UCSD-AML1 (cell line): ENCODE results near the gene RBM28.

Experiments used
- DNase-seq: peaks from one replicate; lab custom pipeline; 2025; ENCODE audit not compliant: unreplicated experiment; lab: John Stamatoyannopoulos, UW

The RBM28 gene

DNA sequence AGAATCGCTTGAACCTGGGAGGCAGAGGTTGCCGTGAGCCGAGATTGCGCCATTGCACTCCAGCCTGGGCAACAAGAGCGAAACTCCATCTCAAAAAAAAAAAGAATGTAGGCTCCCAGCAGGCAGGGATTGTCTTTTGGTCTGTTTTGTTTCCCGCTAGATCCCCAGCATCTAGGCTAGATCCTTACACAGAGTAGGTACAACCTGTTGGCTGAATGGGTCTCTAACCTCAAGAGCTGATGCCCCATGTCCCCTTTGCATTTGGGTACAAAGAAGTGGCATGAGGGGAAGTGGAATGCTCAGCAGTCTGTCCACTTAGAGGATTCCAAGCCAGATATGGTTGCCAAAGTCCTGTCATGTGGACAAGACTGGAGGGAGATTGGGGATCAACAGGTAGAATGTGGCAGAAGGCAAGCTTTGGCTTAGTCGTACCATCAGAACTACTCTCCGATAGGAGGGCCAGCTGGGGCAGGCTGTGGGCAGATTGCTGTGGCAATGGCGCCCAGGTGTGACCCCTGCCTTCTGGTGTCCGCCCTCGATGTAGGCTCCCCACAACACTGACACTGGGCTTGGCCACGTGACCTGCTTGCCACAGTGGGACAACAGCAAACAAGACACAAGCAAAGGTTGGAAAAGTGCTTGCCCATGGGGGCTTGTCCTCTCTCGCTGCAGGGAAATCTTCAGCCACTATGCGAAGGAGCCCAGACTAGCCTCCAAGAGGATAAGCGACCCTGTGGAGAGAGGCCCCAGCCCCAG is 81.3 kb downstream of the RBM28 start:
- DNase-seq, result no peak

DNA sequence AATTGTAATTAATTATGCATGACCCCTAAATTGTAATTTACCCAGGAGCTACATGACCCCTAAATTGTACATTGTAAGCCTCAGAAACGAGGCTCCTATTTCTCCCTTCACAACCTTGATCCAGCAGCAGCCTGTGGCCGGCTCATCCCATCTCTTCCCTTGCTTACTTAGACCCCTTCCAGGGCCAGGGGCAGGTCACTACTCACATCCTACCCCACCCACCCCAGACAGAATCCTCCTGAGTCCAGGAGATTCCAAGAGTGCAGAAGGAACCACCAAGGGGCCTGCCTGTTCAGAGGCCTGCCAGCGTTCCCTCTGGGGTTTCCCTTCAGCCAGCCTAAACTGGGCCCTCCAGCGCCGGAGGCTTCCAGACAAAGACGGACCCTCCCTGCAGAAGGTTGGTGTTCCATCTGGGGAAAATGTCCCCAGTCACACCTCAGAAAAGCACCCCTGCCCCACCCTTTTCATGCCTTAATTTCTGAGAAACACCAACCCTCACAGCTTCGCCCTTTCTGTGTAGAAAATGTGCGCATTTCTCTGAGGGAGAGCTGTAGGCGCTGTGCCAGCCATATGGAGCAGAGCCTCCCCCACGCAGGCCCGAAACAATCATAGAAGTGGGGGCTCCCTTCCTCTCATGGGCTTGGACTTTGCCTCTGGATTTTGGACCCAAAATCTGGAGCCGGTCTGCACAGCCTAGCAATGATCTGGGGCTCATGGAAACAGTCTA is 83.5 kb downstream of the RBM28 start:
- no peak for DNase-seq

DNA sequence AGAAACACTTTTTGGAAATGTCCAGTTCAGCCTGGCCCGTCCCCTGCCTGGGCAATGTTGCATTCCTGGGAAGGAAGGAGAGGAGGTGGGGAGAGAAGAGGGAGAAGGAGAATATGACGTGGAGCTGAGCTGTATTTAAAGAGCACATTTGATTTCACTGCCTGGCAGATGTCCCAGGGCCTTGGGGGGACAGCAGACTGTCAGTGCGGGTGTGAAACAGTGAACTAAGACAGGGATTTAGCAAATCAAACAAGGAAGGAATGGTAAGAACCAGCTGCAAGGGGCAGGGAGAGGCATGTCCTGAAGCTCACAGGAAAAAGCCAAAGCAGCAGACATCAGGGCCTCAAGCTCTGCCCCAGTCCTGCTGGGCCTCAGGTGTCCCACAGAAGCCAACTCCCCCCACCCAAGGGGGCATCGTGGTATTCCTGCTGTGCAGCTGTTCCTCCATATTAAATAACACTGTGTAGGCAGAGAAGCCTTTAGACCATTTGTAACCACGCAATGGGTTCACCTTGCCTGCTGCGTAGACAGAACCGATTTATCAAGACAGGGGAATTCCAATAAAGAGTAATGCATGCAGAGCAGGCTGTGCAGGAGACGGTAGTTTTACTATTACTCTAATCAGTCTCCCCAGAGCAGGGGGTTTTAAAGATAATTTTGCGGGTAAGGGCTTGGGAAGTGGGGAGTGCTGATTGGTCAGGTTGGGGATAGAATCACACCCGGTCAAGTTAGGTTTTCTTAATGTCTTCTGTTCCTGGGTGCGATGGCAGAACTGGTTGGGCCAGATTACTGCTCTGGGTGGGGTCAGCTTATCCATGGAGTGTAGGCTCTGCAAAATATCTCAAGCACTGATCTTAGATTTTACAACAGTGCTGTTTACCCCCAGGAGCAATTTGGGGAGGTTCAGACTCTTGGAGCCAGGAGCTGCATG is 84.3 kb downstream of the RBM28 start:
- no peak for DNase-seq

GRCh38 chr7:128257458-128257857 is 86.2 kb downstream of the RBM28 start:
- DNase-seq, result no peak

GRCh38 chr7:128255271-128255670 is 88.4 kb downstream of the RBM28 start:
- DNase-seq, result no peak

DNA sequence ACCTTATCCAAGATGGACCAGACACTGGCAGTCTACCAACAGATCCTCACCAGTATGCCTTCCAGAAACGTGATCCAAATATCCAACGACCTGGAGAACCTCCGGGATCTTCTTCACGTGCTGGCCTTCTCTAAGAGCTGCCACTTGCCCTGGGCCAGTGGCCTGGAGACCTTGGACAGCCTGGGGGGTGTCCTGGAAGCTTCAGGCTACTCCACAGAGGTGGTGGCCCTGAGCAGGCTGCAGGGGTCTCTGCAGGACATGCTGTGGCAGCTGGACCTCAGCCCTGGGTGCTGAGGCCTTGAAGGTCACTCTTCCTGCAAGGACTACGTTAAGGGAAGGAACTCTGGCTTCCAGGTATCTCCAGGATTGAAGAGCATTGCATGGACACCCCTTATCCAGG is 89.2 kb downstream of the RBM28 start:
- DNase-seq, result no peak

- no peak for DNase-seq
Observed at GRCh38 chr7:128253701-128254100, 90.0 kb downstream of the RBM28 start.

DNA sequence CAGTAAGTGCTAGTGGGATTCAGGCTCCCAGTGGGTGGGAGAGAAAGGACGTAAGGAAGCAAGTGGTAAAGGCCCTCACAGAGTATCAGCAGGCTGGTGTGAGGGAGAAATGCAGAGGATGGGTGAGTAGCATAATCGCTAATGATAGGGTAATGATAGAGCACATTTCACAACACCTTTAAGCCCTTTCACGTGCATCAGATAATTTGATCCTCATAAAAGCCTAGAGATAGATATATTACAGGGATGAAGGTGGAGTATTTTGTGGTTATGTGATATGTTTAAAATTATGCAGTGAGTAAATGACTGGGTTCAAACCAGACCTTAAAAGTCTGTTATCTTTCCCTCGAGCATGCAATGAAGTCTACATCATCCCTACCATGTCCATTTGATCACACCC is 92.4 kb downstream of the RBM28 start:
- no peak for DNase-seq
